Neural progenitor cell (in vitro differentiated cells): ENCODE data around the gene CASP3. TPM values are rescaled to one million over a fixed set of nuclear protein-coding genes. Genes with fewer than 3 reads are reported as not detected.

ENCODE experiments used
- DNase-seq: peaks from one replicate; pipeline ENCODE4 v3.0.0-alpha.2; 2016; ENCODE audit warnings: low spot score
- H2AFZ ChIP-seq: fragments of 200-600 bp; sonication (generic); replicated peaks from 2 replicates; pipeline ENCODE4 v1.6.1; 2016; ENCODE audit warnings: antibody characterized with exemption
- H3F3A ChIP-seq: fragments of 200-600 bp; sonication (generic); 2 replicates; pipeline ENCODE4 v1.6.1; 2016; ENCODE audit warnings: antibody characterized with exemption, low read depth
- H3K27ac ChIP-seq: fragments of 200-600 bp; sonication (generic); 2 replicates; pipeline ENCODE4 v1.5.1; 2016; ENCODE audit warnings: mild to moderate bottlenecking
- H3K27me3 ChIP-seq: fragments of 200-600 bp; sonication (generic); 2 replicates; pipeline ENCODE4 v1.6.1; 2016; ENCODE audit warnings: mild to moderate bottlenecking, moderate library complexity
- H3K36me3 ChIP-seq: fragments of 200-600 bp; sonication (generic); 2 replicates; pipeline ENCODE4 v1.5.1; 2016
- H3K4me1 ChIP-seq: fragments of 200-600 bp; sonication (generic); 2 replicates; pipeline ENCODE4 v1.6.1; 2016; ENCODE audit warnings: mixed run types
- H3K4me2 ChIP-seq: fragments of 200-600 bp; sonication (generic); 2 replicates; pipeline ENCODE4 v1.6.1; 2016
- H3K4me3 ChIP-seq: fragments of 200-600 bp; sonication (generic); 2 replicates; pipeline ENCODE4 v1.5.1; 2016
- H3K79me2 ChIP-seq: fragments of 200-600 bp; sonication (generic); 2 replicates; pipeline ENCODE4 v1.6.1; 2016; ENCODE audit warnings: low read depth
- H3K9ac ChIP-seq: fragments of 200-600 bp; sonication (generic); 2 replicates; pipeline ENCODE4 v1.6.1; 2016
- H3K9me3 ChIP-seq: fragments of 200-600 bp; sonication (generic); 2 replicates; pipeline ENCODE4 v1.5.1; 2016; ENCODE audit warnings: low read depth
- H4K20me1 ChIP-seq: fragments of 200-600 bp; sonication (generic); 2 replicates; pipeline ENCODE4 v1.6.1; 2016; ENCODE audit warnings: low read depth
- H3K27ac Mint-ChIP-seq: 3 replicates; pipeline ENCODE4 v1.8.0; 2021; ENCODE audit warnings: mixed read lengths
- H3K27me3 Mint-ChIP-seq: 2 replicates; pipeline ENCODE4 v1.8.0; 2022; ENCODE audit warnings: low read depth, mild to moderate bottlenecking, inconsistent platforms, moderate library complexity, mixed read lengths; ENCODE audit not compliant: insufficient read depth
- H3K36me3 Mint-ChIP-seq: 3 replicates; pipeline ENCODE4 v1.8.0; 2021; ENCODE audit warnings: mixed read lengths
- H3K4me1 Mint-ChIP-seq: 3 replicates; pipeline ENCODE4 v1.8.0; 2021; ENCODE audit warnings: mixed read lengths
- H3K4me3 Mint-ChIP-seq: 3 replicates; pipeline ENCODE4 v1.8.0; 2021; ENCODE audit warnings: mild to moderate bottlenecking, moderate library complexity, mixed read lengths
- H3K9me3 Mint-ChIP-seq: 3 replicates; pipeline ENCODE4 v1.8.0; 2020; ENCODE audit warnings: mixed read lengths
- EZH2 ChIP-seq: fragments of 200-600 bp; sonication (generic); IDR thresholded peaks from 2 replicates; pipeline ENCODE4 v1.6.1; 2017; ENCODE audit warnings: antibody characterized with exemption, mild to moderate bottlenecking, moderate library complexity
- EZH2phosphoT487 ChIP-seq: fragments of 200-600 bp; sonication (generic); IDR thresholded peaks from 2 replicates; pipeline ENCODE4 v1.6.1; 2017; ENCODE audit warnings: antibody characterized with exemption
- total RNA-seq: library from RNA; depleted of rRNA; stranded (reverse); fragments of >200 nt; gene quantifications from 2 replicates; pipeline ENCODE4 v1.2.3, GENCODE V29; 2015; ENCODE audit warnings: low replicate concordance
- TF ChIP-seq, protein P1 (sequence below): fragments of 200-600 bp; sonication (generic); IDR thresholded peaks from 2 replicates; pipeline ENCODE4 v1.5.1; 2017; ENCODE audit warnings: antibody characterized with exemption, mild to moderate bottlenecking

Gene CASP3
- total RNA-seq, 1 donor from 2014 or later = 69.8 TPM

DNA sequence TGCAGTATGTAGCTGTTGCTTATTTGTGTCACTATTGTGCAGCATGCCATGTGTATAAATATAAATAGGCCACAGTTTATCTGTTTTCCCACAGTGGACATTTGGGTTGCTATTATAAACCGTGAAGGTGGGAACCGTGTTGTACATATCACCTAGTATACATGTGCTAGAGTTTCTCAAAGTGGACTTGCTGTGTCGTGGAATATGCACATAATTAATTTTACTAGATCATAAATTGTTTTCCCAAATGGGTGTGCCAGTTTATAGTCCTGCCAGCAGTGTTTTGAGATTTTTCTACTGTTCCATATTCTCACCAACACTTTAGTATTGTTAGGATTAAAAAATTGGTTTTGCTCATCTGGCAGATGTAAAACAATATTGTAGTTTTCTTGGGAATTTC is 38.8 kb upstream of the CASP3 start:
- H3K4me3 ChIP-seq = no peak overlapping the region
- Mint-ChIP-seq H3K36me3 (peaks cover 8% of the 10 kb centered on the region), H3K4me1 (peaks cover 7% of the 10 kb centered on the region), H3K27me3 (peaks cover 5% of the 10 kb centered on the region), H3K4me3 (no peak overlapping the region), H3K9me3 (no peaks in the 10 kb centered on the region), H3K27ac (no peak overlapping the region)
- no peaks in the 10 kb centered on the region for H3K27me3 ChIP-seq
- H3F3A ChIP-seq = peaks cover 17% of the 10 kb centered on the region
- peaks cover 4% of the 10 kb centered on the region for H3K36me3 ChIP-seq
- no peak overlapping the region for H2AFZ ChIP-seq
- no peak overlapping the region for H3K27ac ChIP-seq
- no peaks in the 10 kb centered on the region for H3K79me2 ChIP-seq
- no peaks in the 10 kb centered on the region for H4K20me1 ChIP-seq
- TF ChIP-seq EZH2 (no peak), EZH2phosphoT487 (no peak)
- TF ChIP-seq, protein P1, sequence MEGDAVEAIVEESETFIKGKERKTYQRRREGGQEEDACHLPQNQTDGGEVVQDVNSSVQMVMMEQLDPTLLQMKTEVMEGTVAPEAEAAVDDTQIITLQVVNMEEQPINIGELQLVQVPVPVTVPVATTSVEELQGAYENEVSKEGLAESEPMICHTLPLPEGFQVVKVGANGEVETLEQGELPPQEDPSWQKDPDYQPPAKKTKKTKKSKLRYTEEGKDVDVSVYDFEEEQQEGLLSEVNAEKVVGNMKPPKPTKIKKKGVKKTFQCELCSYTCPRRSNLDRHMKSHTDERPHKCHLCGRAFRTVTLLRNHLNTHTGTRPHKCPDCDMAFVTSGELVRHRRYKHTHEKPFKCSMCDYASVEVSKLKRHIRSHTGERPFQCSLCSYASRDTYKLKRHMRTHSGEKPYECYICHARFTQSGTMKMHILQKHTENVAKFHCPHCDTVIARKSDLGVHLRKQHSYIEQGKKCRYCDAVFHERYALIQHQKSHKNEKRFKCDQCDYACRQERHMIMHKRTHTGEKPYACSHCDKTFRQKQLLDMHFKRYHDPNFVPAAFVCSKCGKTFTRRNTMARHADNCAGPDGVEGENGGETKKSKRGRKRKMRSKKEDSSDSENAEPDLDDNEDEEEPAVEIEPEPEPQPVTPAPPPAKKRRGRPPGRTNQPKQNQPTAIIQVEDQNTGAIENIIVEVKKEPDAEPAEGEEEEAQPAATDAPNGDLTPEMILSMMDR = no peak
- no peaks in the 10 kb centered on the region for H3K4me1 ChIP-seq
- DNase-seq = no peak
- H3K4me2 ChIP-seq = no peak overlapping the region
- no peaks in the 10 kb centered on the region for H3K9me3 ChIP-seq
- no peak overlapping the region for H3K9ac ChIP-seq

DNA sequence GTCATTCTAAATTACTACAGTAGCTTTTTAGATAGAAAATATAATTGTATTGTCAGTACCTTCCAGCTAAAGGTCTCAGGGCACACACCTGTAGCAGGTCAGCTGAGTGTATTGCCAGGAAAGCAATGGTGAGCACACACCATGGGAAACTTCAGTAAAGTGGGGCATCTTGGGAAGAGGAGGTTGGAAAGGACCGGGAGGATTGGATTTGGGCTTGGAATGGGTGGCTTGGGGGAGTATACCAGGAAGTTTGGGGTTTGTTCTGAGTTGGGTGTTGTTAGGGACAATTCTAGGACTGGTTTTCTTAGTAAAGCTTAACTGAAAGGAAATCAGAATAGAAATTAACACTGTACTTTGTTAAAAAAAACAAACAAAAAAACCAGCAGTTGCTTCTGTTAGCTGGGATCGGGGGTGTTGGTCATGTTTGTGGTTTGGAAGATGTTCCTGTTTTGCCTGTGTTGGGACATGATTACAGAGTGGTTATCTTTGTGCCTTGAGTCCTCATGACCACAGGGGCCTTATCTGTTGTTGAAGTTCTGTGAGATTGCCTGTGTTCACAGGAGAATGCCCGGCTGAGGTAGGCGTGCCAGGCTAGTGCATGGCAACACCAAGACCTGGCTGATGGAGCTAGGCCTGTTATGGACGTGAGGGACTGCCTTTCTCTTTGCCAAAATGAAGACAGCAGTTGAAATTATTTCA is 35.4 kb upstream of the CASP3 start:
- Histone ChIP-seq H3K79me2 (no peaks in the 10 kb centered on the region), H3K27ac (no peak overlapping the region), H3K4me3 (no peak overlapping the region), H2AFZ (no peak overlapping the region), H3K9ac (no peak overlapping the region), H4K20me1 (no peaks in the 10 kb centered on the region), H3K27me3 (no peaks in the 10 kb centered on the region), H3K4me1 (no peaks in the 10 kb centered on the region), H3K36me3 (no peaks in the 10 kb centered on the region), H3K9me3 (no peaks in the 10 kb centered on the region), H3K4me2 (no peak overlapping the region), H3F3A (no peaks in the 10 kb centered on the region)
- no peak for TF ChIP-seq EZH2
- TF ChIP-seq EZH2phosphoT487 = no peak
- TF ChIP-seq, protein P1 = no peak
- no peak for DNase-seq
- Mint-ChIP-seq H3K36me3 (peaks cover 5% of the 10 kb centered on the region), H3K4me3 (no peak overlapping the region), H3K4me1 (peaks cover 7% of the 10 kb centered on the region), H3K27ac (peak overlapping the region; percentile 20), H3K27me3 (peaks cover 5% of the 10 kb centered on the region), H3K9me3 (peaks cover 1% of the 10 kb centered on the region)

DNA sequence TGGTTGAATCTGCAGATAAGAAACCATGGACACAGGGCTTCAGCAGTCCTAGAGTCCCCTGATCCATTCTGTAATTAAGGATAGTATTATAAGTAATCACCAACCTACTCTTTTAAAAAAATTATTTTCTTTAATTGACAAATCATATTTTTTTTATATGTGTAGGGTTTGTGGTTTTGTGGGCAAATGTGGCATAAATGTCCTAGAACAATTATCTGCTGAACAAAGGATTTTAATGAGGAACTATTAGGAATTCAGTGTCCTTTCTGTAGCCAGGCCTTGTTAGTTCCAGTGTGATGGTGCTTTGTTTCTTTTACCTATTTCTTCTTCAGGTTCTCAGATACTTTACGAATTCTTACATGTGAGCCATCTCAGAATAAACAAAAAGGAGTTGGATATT is 32.7 kb upstream of the CASP3 start:
- no peaks in the 10 kb centered on the region for H3K79me2 ChIP-seq
- no peak overlapping the region for H3K9ac ChIP-seq
- H3K27me3 Mint-ChIP-seq = peaks cover 3% of the 10 kb centered on the region
- no peak overlapping the region for H3K27ac Mint-ChIP-seq
- H2AFZ ChIP-seq = no peak overlapping the region
- H3K9me3 ChIP-seq = no peaks in the 10 kb centered on the region
- no peak overlapping the region for H3K4me2 ChIP-seq
- DNase-seq = no peak
- no peaks in the 10 kb centered on the region for H3K27me3 ChIP-seq
- TF ChIP-seq EZH2phosphoT487 (no peak), EZH2 (no peak)
- TF ChIP-seq, protein P1 = no peak
- no peaks in the 10 kb centered on the region for H3K36me3 ChIP-seq
- H3K27ac ChIP-seq = no peak overlapping the region
- no peaks in the 10 kb centered on the region for H3F3A ChIP-seq
- no peak overlapping the region for H3K4me3 ChIP-seq
- no peaks in the 10 kb centered on the region for H3K4me1 ChIP-seq
- peaks cover 10% of the 10 kb centered on the region for H3K36me3 Mint-ChIP-seq
- no peak overlapping the region for H3K4me3 Mint-ChIP-seq
- H4K20me1 ChIP-seq = no peaks in the 10 kb centered on the region
- peaks cover 4% of the 10 kb centered on the region for H3K9me3 Mint-ChIP-seq
- H3K4me1 Mint-ChIP-seq = no peaks in the 10 kb centered on the region
